ENCODE results near the gene SNX33. TPM values are rescaled to one million over a fixed set of nuclear protein-coding genes. Genes with fewer than 3 reads are reported as not detected.

SNX33 gene
- total and polyA plus RNA-seq, 2 of the 13 experiments (the other 11 are each of a cell fraction or from before 2014, with no cell fraction given) = 11.0 to 11.6 TPM

DNA sequence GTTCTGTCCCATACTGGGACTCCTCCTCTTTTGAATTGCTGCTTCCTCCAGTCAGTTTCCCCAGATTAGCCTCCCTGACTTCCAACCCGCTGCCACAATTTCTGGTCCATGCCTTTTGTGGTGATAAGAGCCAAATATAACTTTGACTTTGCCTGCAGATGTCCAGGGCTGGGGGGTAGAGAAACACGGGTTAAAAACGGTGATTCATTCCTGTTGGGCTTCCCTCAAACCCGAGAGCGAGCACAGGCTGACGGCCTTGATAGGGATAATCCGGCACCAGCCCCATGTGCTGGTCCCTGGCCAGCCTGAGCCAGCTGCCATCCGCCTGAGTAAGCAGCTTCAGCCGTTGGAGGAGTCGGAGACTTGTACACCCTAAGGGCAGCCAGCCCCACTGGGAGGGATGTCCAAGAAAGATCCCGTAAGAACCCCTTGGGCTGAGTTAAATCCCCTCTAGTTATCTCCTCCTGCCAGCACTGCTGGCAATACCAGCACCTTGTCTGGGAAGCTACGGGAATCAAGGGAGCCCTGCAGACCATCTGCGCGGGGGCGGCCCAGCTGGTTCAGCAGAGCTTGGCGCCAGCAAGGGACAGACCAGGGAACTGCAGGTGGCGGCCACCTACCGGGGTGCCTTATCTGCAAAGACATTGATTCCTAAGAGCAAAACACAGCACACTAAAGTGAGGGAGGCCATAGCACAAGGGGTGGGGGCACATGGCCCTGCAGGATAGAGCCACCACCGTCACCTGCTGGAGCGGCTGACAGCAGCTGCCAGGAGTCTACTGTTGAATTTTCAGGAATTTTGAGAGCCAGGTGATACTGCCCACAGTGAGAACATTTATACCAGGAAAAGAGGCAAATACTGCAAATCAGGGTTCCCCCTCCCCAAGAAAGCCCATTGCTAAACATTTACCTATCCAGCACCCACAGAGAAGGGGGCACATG, 46.8 kb downstream of the SNX33 start (continued):
- TF ChIP-seq, protein P1, sequence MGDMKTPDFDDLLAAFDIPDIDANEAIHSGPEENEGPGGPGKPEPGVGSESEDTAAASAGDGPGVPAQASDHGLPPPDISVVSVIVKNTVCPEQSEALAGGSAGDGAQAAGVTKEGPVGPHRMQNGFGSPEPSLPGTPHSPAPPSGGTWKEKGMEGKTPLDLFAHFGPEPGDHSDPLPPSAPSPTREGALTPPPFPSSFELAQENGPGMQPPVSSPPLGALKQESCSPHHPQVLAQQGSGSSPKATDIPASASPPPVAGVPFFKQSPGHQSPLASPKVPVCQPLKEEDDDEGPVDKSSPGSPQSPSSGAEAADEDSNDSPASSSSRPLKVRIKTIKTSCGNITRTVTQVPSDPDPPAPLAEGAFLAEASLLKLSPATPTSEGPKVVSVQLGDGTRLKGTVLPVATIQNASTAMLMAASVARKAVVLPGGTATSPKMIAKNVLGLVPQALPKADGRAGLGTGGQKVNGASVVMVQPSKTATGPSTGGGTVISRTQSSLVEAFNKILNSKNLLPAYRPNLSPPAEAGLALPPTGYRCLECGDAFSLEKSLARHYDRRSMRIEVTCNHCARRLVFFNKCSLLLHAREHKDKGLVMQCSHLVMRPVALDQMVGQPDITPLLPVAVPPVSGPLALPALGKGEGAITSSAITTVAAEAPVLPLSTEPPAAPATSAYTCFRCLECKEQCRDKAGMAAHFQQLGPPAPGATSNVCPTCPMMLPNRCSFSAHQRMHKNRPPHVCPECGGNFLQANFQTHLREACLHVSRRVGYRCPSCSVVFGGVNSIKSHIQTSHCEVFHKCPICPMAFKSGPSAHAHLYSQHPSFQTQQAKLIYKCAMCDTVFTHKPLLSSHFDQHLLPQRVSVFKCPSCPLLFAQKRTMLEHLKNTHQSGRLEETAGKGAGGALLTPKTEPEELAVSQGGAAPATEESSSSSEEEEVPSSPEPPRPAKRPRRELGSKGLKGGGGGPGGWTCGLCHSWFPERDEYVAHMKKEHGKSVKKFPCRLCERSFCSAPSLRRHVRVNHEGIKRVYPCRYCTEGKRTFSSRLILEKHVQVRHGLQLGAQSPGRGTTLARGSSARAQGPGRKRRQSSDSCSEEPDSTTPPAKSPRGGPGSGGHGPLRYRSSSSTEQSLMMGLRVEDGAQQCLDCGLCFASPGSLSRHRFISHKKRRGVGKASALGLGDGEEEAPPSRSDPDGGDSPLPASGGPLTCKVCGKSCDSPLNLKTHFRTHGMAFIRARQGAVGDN (CRISPR knock-in tag; IDR thresholded peaks at IDR 0.05) = peak; percentile 57
- no peak for TF ChIP-seq HBP1 (CRISPR knock-in tag; IDR thresholded peaks at IDR 0.05; ENCODE audit: low read depth)
- TF ChIP-seq, protein P2, sequence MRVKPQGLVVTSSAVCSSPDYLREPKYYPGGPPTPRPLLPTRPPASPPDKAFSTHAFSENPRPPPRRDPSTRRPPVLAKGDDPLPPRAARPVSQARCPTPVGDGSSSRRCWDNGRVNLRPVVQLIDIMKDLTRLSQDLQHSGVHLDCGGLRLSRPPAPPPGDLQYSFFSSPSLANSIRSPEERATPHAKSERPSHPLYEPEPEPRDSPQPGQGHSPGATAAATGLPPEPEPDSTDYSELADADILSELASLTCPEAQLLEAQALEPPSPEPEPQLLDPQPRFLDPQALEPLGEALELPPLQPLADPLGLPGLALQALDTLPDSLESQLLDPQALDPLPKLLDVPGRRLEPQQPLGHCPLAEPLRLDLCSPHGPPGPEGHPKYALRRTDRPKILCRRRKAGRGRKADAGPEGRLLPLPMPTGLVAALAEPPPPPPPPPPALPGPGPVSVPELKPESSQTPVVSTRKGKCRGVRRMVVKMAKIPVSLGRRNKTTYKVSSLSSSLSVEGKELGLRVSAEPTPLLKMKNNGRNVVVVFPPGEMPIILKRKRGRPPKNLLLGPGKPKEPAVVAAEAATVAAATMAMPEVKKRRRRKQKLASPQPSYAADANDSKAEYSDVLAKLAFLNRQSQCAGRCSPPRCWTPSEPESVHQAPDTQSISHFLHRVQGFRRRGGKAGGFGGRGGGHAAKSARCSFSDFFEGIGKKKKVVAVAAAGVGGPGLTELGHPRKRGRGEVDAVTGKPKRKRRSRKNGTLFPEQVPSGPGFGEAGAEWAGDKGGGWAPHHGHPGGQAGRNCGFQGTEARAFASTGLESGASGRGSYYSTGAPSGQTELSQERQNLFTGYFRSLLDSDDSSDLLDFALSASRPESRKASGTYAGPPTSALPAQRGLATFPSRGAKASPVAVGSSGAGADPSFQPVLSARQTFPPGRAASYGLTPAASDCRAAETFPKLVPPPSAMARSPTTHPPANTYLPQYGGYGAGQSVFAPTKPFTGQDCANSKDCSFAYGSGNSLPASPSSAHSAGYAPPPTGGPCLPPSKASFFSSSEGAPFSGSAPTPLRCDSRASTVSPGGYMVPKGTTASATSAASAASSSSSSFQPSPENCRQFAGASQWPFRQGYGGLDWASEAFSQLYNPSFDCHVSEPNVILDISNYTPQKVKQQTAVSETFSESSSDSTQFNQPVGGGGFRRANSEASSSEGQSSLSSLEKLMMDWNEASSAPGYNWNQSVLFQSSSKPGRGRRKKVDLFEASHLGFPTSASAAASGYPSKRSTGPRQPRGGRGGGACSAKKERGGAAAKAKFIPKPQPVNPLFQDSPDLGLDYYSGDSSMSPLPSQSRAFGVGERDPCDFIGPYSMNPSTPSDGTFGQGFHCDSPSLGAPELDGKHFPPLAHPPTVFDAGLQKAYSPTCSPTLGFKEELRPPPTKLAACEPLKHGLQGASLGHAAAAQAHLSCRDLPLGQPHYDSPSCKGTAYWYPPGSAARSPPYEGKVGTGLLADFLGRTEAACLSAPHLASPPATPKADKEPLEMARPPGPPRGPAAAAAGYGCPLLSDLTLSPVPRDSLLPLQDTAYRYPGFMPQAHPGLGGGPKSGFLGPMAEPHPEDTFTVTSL (CRISPR knock-in tag; IDR thresholded peaks at IDR 0.05; ENCODE audit: borderline replicate concordance) = no peak
- no peak; the same call in 1 of the 2 replicates for TF ChIP-seq ATF7-NPFF (CRISPR knock-in tag; IDR thresholded peaks at IDR 0.05; ENCODE audit: low read depth)
- no peak for TF ChIP-seq RNF2 (conservative IDR thresholded peaks at IDR 0.05; ENCODE audit: low read depth)
- TF ChIP-seq ZNF563 (CRISPR knock-in tag; IDR thresholded peaks at IDR 0.05) = no peak
- TF ChIP-seq ZFP36L1 (CRISPR knock-in tag; IDR thresholded peaks at IDR 0.05) = no peak
- TF ChIP-seq, protein P3, sequence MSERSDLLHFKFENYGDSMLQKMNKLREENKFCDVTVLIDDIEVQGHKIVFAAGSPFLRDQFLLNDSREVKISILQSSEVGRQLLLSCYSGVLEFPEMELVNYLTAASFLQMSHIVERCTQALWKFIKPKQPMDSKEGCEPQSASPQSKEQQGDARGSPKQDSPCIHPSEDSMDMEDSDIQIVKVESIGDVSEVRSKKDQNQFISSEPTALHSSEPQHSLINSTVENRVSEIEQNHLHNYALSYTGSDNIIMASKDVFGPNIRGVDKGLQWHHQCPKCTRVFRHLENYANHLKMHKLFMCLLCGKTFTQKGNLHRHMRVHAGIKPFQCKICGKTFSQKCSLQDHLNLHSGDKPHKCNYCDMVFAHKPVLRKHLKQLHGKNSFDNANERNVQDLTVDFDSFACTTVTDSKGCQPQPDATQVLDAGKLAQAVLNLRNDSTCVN (CRISPR knock-in tag; IDR thresholded peaks at IDR 0.05; ENCODE audit: borderline replicate concordance) = no peak; the same call in 1 of the 2 replicates
- no peak for TF ChIP-seq ZMAT3 (CRISPR knock-in tag; conservative IDR thresholded peaks at IDR 0.05)
- TF ChIP-seq, protein P4, sequence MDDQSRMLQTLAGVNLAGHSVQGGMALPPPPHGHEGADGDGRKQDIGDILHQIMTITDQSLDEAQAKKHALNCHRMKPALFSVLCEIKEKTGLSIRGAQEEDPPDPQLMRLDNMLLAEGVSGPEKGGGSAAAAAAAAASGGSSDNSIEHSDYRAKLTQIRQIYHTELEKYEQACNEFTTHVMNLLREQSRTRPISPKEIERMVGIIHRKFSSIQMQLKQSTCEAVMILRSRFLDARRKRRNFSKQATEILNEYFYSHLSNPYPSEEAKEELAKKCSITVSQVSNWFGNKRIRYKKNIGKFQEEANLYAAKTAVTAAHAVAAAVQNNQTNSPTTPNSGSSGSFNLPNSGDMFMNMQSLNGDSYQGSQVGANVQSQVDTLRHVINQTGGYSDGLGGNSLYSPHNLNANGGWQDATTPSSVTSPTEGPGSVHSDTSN (CRISPR knock-in tag; IDR thresholded peaks at IDR 0.05; ENCODE audit: borderline replicate concordance) = no peak
- TF ChIP-seq CHCHD3 (CRISPR knock-in tag; IDR thresholded peaks at IDR 0.05) = no peak
- TF ChIP-seq ZNF552 (CRISPR knock-in tag; IDR thresholded peaks at IDR 0.05; ENCODE audit: borderline replicate concordance) = no peak
- TF ChIP-seq STAG1 (CRISPR knock-in tag; IDR thresholded peaks at IDR 0.05) = peak; percentile 50
